DMS 273 (cell line): ENCODE data around the gene KATNAL1.

Source experiments
- DNase-seq: peaks from one replicate; lab custom pipeline; 2025; ENCODE audit not compliant: unreplicated experiment; lab: John Stamatoyannopoulos, UW

The KATNAL1 gene

DNA sequence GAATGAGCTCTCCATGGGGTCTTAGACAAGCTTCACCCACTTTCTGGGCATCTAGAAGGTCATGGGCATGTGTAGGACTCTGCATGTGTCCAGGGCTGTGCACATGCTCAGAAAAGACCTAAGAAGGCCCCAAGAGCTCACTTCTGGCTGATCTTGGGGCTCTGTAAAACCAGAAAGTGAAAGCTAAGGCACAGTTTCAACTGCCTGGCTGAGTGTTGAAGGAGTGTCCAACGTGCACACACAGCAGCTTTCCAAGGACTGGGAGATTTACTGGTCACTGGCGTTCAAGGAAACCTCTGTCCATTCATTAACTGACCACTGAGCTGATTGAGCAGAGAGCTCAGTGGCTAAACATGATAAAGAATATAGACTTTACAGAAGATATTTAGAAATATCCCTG is 137.9 kb downstream of the KATNAL1 start:
- no peak for DNase-seq

GRCh38 chr13:30165796-30166195 is 141.6 kb downstream of the KATNAL1 start:
- no peak for DNase-seq

- no peak for DNase-seq
Measured at GRCh38 chr13:30165071-30165470, 142.3 kb downstream of the KATNAL1 start.

- no peak for DNase-seq
Measured at GRCh38 chr13:30164146-30164545, 143.2 kb downstream of the KATNAL1 start.

GRCh38 chr13:30163441-30163840 is 143.9 kb downstream of the KATNAL1 start:
- no peak for DNase-seq

DNA sequence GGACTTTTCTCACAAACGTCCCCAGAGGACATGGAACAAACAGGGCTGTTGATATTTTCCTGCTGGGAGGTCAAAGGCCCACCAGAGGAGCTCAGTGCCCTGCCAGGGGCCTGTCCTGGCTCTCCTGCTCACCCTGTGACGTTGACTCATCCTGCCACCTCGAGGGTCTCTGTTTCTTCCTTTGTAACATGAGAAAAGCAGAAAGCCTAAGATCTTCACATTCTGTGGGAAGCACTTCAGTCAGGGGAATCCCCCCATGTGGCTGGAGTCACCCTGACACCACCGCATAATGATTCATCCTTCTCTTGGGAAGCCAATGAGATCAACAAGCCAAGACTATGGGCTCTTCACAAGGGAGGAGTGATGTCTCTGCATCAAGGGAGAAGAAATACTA is 147.9 kb downstream of the KATNAL1 start:
- DNase-seq = no peak

DNA sequence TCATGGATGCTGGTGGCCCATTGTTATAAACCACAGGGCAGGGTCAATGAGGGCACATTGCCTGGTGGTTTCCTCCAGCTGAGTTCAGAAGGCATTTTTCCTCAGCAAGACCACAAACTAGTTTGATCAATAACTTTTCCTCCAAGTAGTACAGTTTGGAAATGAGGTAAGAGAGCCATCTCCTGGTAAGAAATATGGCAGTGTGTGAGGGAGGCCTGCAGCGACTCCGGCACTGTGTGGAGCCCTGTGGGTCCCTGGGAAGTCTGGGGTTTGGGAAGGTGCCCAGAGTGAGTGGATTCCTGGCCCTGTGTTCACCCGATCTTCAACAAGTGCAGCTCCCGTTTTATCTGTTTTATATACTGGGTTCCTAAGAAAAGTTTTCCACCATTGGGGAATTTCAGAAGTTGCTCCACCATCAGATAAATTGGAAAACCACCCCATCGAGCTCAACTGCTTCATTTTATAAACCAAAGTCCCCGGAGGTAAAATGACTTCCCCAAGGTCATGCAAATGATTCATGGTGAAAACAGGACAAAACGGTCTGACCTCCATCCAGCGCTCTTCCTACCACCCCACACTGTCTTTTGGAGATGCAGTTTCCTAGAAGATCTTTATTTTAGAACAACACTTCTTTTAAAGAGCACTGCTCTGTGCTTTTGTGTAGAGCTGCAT is 148.4 kb downstream of the KATNAL1 start:
- DNase-seq = peak; percentile 21

- DNase-seq = no peak
Measured at GRCh38 chr13:30157616-30157993, 149.7 kb downstream of the KATNAL1 start.

DNA sequence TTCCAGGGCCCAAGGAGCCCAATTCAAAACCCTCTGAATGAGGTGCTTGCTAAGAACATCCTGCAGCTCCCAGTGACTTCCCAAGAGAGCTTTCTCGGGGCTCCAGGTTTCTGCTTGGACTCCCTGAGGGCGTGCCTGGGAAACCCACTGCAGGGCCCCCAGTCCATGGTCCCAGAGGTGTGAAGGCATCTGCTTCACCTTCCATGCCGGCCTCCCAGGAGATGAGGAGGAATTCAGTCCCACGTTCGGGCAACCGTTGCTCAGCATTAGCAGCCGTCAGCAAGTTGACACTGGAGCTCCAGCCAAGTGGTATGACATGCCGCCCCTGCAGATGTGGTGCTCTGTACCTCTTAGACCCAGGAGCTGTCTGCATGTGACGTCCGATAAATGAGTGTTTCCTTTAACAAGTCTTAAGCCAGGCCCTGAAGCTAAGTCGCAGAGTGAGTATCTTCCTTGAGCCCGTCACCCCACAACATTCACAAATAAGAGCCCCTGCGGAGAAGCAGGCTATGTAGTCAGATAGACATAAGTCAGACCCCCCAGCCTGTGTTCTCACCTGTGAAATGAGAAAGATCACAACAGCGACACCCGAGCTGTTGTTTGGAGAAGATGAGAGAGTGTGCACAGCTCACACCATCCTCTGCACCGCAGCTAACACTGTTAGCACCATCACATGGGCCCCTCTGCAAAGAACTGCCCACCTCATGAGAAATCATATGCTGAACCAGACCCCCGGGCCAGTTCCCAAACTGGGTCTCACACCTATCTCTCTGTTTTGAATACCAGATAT is 150.3 kb downstream of the KATNAL1 start:
- no peak for DNase-seq

DNA sequence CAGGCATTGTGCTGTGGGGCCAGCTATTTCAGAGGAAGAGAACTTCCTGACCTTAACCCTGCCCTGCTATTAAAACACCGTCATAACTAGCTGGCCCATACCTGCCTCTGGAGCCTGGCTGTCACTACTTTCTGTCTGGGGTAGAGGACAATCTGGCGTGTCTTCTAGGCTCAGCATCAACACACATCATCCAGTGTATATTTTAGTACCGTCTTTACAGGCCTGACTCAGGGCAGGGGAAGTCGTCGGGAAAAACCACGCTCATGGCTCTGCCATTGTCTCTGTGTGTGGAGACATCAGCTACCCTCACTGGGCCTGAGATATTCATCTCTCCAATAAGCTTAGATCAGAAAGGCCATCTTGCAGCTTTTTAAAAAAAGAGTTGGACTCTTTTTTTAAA is 151.1 kb downstream of the KATNAL1 start:
- no peak for DNase-seq

GRCh38 chr13:30154931-30155330 is 152.4 kb downstream of the KATNAL1 start:
- DNase-seq = no peak

DNA sequence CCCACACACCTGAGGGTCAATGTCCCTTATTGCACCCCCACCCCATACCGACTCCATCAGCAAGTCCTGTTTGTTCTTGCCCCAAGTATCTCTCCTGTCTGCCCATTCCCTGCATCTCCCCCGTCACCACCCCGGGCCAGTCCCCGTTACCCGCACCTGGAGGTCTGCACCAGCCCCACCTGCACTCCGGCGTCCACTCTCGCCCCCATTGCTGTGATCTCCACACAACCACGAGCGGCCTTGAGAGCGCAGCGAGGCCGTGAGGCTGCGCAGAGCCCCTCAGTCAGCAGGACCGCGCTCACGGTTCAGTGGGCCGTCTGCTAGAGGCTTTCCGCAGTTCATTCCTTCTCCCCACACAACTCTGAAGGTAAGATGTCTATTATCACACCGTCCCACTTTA is 152.8 kb downstream of the KATNAL1 start:
- no peak for DNase-seq

DNA sequence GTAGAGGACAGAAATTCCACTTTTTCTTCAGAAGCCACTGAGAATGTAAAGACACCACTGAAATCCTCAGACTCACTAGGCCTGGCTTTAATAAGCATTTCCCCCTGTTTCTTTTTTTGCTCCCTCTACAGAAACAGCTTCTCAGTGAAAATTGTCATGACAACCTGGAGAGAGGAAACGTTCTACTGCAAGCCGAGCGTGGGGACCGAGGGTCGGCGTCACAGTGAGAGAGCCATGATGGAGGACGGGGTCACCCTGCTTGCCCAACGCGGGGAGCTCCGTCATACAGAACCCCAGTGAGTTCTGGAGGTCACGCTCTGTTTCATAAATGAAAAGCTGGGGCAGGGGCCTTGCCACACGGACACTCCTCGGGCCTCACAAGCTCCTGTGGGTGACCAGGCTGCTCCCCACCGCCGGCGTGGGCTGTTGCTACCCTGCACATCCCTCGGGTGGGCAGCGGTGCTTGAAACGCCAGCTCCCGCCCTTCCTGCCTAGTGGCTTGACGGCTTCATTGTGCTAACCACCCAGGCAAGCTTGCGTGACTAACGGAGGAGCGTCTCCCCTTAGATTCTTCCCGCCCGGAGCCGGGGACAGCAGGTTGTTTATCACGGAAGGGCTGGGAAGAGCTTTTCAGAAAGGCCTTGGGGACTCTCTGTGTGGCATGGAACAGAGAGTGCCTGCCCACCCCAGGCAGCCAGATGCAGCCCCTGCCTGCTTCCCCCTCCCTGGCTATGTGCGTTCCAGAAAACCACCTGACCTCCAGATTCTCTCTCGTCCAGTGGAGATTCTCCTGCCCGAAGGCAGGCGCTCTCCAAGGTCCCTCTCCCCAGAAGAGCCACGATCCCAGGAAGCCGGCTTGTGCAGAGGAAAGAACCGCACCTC is 153.6 kb downstream of the KATNAL1 start:
- DNase-seq = no peak
